Panc1 (cell line): ENCODE data around the gene CACNA1A. TPM values are rescaled to one million over a fixed set of nuclear protein-coding genes. Genes with fewer than 3 reads are reported as not detected.

Experiments
- ATAC-seq: fragments of 200-7000 bp; cut with Tn5 transposase; 2 replicates; pipeline ENCODE4 v1.9.1; 2020; ENCODE audit warnings: mild to moderate bottlenecking, moderate library complexity
- BruUV-seq: library from RNA; stranded (reverse); fragments of 400-500 nt; replicated peaks from 2 replicates; lab custom pipeline; 2021; lab: Mats Ljungman, UMichigan
- CTCF ChIA-PET: fragments of 300-600 bp; sonication (Branson Sonifier 250); formaldehyde crosslinking; loops from one replicate; lab custom pipeline; 2022; ENCODE audit warnings: antibody characterized with exemption; lab: Charles Lee
- POLR2A ChIA-PET: fragments of 300-600 bp; sonication (Branson Sonifier 250); formaldehyde crosslinking; loops from one replicate; lab custom pipeline; 2022; ENCODE audit warnings: antibody characterized with exemption; lab: Charles Lee
- DNase-seq: peaks from one replicate; pipeline ENCODE4 v3.0.0-alpha.2; 2010; ENCODE audit warnings: low read depth, low spot score
- H3K27ac ChIP-seq: 2 replicates; pipeline ENCODE4 v1.5.1; 2011; ENCODE audit warnings: mild to moderate bottlenecking, low read length, inconsistent platforms
- H3K27me3 ChIP-seq: fragments of 200-500 bp; sonication (Bioruptor generic); 2 replicates; pipeline ENCODE4 v1.6.0; 2014; ENCODE audit warnings: low read length, inconsistent platforms; ENCODE audit not compliant: control insufficient read depth, insufficient read depth
- H3K36me3 ChIP-seq: fragments of 200-500 bp; sonication (Bioruptor generic); 2 replicates; pipeline ENCODE4 v1.5.1; 2014; ENCODE audit warnings: inconsistent platforms, mild to moderate bottlenecking, low read length, moderate library complexity; ENCODE audit not compliant: control insufficient read depth, insufficient read depth
- H3K4me1 ChIP-seq: 2 replicates; pipeline ENCODE4 v1.5.1; 2011; ENCODE audit warnings: inconsistent platforms, mild to moderate bottlenecking, low read length, moderate library complexity; ENCODE audit not compliant: control insufficient read depth, insufficient read depth
- H3K4me3 ChIP-seq, 2 experiments: 2 replicates each; pipeline ENCODE4 v1.5.1; 2011 to 2012; ENCODE audit warnings: low read depth in 2 of 2, low read length in 2 of 2, mild to moderate bottlenecking in 2 of 2, inconsistent platforms in 1 of 2, moderate library complexity in 1 of 2
- H3K9me3 ChIP-seq: fragments of 200-500 bp; sonication (Bioruptor generic); 2 replicates; pipeline ENCODE4 v1.5.1; 2014; ENCODE audit warnings: low read depth, mild to moderate bottlenecking, inconsistent platforms, low read length, moderate library complexity; ENCODE audit not compliant: control insufficient read depth, insufficient read depth
- POLR2AphosphoS5 ChIP-seq: IDR thresholded peaks from 2 replicates; pipeline ENCODE4 v1.6.1; 2012; ENCODE audit warnings: mild to moderate bottlenecking, low read depth, low read length, moderate library complexity
- SIN3A ChIP-seq: IDR thresholded peaks from 2 replicates; pipeline ENCODE4 v1.6.1; 2012; ENCODE audit warnings: low read depth, mild to moderate bottlenecking, low read length, moderate library complexity, borderline replicate concordance; ENCODE audit not compliant: insufficient read depth
- TCF7L2 ChIP-seq: IDR thresholded peaks from 2 replicates; pipeline ENCODE4 v1.6.1; 2011; ENCODE audit warnings: mild to moderate bottlenecking, low read depth, low read length, inconsistent platforms
- in situ Hi-C: cut with HindIII; loops from 2 replicates; pipeline ENCODE4 v1.10.0; 2016; ENCODE audit warnings: low sequenced_read_pairs, low pct_unique_long_range_greater_than_20kb
- intact Hi-C: fragments of 100-400 bp; cut with micrococcal nuclease; formaldehyde crosslinking; loops from one replicate; pipeline ENCODE4 v1.10.0; 2022; ENCODE audit not compliant: unreplicated experiment
- total RNA-seq: library from RNA; stranded (reverse); gene quantifications from one replicate; pipeline ENCODE4 v1.2.1, GENCODE V29; 2021; ENCODE audit not compliant: unreplicated experiment
- TF ChIP-seq, protein P1 (sequence below), 2 experiments: IDR thresholded peaks; 2 replicates each; pipeline ENCODE4 v1.6.1; 2011 to 2012; ENCODE audit warnings: low read depth in 2 of 2, control low read depth in 1 of 2, low read length in 1 of 2, mild to moderate bottlenecking in 1 of 2, moderate library complexity in 1 of 2; ENCODE audit not compliant: insufficient read depth in 1 of 2
- TF ChIP-seq, protein P2 (sequence below): fragments of 450-650 bp; IDR thresholded peaks from 2 replicates; pipeline ENCODE4 v1.5.1; 2017; ENCODE audit warnings: mild to moderate bottlenecking

CACNA1A gene
- total RNA-seq, 1 experiment from 2014 or later = 0.51 TPM

DNA sequence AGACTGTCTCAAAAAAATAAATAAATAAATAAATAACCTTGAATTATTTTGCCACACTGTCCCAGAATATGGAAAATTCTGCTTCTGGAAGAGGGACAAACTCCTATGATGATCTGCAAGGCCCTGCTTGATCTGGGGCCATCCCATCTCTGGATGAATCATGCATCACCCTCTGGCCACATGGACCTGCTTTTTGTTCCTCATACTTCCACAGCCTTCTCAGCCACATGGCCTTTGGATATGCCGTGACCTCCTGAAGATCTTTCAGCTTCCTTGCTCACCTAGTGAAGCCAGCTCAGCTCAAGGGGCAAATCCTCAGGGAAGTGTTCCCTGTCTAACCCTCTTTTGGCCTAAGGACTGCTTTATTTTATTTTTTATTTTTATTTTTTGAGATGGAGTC, 345.7 kb downstream of the CACNA1A start:
- Histone ChIP-seq H3K27ac (peak overlapping the region; percentile 91), H3K9me3 (no peaks in the 10 kb centered on the region), H3K4me3 (no peak overlapping the region), H3K4me1 (peaks cover 49% of the 10 kb centered on the region), H3K36me3 (no peaks in the 10 kb centered on the region), H3K27me3 (no peaks in the 10 kb centered on the region)
- CTCF ChIA-PET = no interaction called here
- BruUV-seq = no TSS peak
- in situ Hi-C loops (no loop called here), intact Hi-C loops (no loop called here)
- ATAC-seq (no peak), DNase-seq (no peak)
- TF ChIP-seq, protein P1, sequence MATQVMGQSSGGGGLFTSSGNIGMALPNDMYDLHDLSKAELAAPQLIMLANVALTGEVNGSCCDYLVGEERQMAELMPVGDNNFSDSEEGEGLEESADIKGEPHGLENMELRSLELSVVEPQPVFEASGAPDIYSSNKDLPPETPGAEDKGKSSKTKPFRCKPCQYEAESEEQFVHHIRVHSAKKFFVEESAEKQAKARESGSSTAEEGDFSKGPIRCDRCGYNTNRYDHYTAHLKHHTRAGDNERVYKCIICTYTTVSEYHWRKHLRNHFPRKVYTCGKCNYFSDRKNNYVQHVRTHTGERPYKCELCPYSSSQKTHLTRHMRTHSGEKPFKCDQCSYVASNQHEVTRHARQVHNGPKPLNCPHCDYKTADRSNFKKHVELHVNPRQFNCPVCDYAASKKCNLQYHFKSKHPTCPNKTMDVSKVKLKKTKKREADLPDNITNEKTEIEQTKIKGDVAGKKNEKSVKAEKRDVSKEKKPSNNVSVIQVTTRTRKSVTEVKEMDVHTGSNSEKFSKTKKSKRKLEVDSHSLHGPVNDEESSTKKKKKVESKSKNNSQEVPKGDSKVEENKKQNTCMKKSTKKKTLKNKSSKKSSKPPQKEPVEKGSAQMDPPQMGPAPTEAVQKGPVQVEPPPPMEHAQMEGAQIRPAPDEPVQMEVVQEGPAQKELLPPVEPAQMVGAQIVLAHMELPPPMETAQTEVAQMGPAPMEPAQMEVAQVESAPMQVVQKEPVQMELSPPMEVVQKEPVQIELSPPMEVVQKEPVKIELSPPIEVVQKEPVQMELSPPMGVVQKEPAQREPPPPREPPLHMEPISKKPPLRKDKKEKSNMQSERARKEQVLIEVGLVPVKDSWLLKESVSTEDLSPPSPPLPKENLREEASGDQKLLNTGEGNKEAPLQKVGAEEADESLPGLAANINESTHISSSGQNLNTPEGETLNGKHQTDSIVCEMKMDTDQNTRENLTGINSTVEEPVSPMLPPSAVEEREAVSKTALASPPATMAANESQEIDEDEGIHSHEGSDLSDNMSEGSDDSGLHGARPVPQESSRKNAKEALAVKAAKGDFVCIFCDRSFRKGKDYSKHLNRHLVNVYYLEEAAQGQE (IDR thresholded peaks at IDR 0.05; ENCODE audit: insufficient read depth in 1 of 2, low read depth in 2 of 2, low read length in 1 of 2) = no peak
- TF ChIP-seq POLR2AphosphoS5 = no peak
- no peak for TF ChIP-seq TCF7L2
- TF ChIP-seq, protein P2, sequence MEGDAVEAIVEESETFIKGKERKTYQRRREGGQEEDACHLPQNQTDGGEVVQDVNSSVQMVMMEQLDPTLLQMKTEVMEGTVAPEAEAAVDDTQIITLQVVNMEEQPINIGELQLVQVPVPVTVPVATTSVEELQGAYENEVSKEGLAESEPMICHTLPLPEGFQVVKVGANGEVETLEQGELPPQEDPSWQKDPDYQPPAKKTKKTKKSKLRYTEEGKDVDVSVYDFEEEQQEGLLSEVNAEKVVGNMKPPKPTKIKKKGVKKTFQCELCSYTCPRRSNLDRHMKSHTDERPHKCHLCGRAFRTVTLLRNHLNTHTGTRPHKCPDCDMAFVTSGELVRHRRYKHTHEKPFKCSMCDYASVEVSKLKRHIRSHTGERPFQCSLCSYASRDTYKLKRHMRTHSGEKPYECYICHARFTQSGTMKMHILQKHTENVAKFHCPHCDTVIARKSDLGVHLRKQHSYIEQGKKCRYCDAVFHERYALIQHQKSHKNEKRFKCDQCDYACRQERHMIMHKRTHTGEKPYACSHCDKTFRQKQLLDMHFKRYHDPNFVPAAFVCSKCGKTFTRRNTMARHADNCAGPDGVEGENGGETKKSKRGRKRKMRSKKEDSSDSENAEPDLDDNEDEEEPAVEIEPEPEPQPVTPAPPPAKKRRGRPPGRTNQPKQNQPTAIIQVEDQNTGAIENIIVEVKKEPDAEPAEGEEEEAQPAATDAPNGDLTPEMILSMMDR = no peak
- no peak for TF ChIP-seq SIN3A
- POLR2A ChIA-PET = no interaction called here

DNA sequence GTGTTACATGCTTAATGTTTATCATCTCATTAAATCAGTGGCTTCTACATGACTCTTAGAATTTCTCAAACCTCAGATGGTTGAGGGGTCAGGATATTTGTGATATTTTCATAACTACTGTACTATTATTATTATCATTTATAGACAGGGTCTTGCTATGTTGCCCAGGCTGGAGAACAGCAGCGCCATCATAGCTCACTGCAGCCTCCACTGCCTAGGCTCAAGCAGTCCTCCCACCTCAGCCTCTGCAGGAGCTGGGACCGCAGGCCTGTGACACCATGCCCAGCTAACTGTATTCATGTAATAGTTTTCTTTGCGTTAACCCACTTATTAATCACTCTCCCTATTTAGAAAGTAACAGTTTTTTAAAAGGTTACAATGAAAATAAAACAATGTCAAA, 346.6 kb downstream of the CACNA1A start:
- no TSS peak for BruUV-seq
- intact Hi-C loops = no loop called here
- no peak overlapping the region for H3K4me3 ChIP-seq
- no peak for ATAC-seq
- H3K9me3 ChIP-seq = no peaks in the 10 kb centered on the region
- no peaks in the 10 kb centered on the region for H3K27me3 ChIP-seq
- ChIA-PET CTCF (no interaction called here), POLR2A (no interaction called here)
- TF ChIP-seq, protein P2 = no peak
- no peak for TF ChIP-seq TCF7L2
- no peak for TF ChIP-seq POLR2AphosphoS5
- TF ChIP-seq, protein P1 (IDR thresholded peaks at IDR 0.05; ENCODE audit: insufficient read depth in 1 of 2, low read depth in 2 of 2, low read length in 1 of 2) = no peak
- TF ChIP-seq SIN3A = no peak
- no peak for DNase-seq
- H3K27ac ChIP-seq = no peak overlapping the region
- H3K4me1 ChIP-seq = peaks cover 41% of the 10 kb centered on the region
- in situ Hi-C loops = no loop called here
- no peaks in the 10 kb centered on the region for H3K36me3 ChIP-seq
